ENCODE data around the gene SLC26A8. TPM values are rescaled to one million over a fixed set of nuclear protein-coding genes. Genes with fewer than 3 reads are reported as not detected.

SLC26A8 gene
- total RNA-seq, 1 donor from 2014 or later: 0.35 TPM

Other genes with a start within 250 kb of the SLC26A8 start
- not detected for gene CLPSL2, start 248.0 kb downstream of the SLC26A8 start, total RNA-seq
- gene CLPSL1, start 243.6 kb downstream of the SLC26A8 start, total RNA-seq: not detected
- 3.5 TPM for gene CLPS, start 227.3 kb downstream of the SLC26A8 start, total RNA-seq
- not detected for gene LHFPL5, start 219.3 kb downstream of the SLC26A8 start, total RNA-seq
- gene SRPK1, start 103.5 kb downstream of the SLC26A8 start, total RNA-seq: 32.9 TPM
- gene MAPK14, start 3.2 kb upstream of the SLC26A8 start, total RNA-seq: 94.4 TPM
- 12.2 TPM for gene MAPK13, start 105.9 kb upstream of the SLC26A8 start, total RNA-seq
- gene BRPF3, start 172.1 kb upstream of the SLC26A8 start, total RNA-seq: 26.1 TPM
- gene PNPLA1, start 245.4 kb upstream of the SLC26A8 start, total RNA-seq: 0.32 TPM